ENCODE results near the gene NMB.

Gene NMB

GRCh38 chr15:84606653-84607120 is 51.3 kb downstream of the NMB start:
- DNase-seq (ENCODE audit: low read depth): no peak
- no peak for TF ChIP-seq CTCF (IDR thresholded peaks at IDR 0.05; ENCODE audit: control insufficient read depth, insufficient read depth, low read depth, low read length, missing control alignments)
- no peak overlapping the region for H3K4me3 ChIP-seq (ENCODE audit: control insufficient read depth, low read depth, low read length)

GRCh38 chr15:84605554-84605882 is 52.5 kb downstream of the NMB start:
- no peak for DNase-seq (ENCODE audit: low read depth)
- no peak for TF ChIP-seq CTCF (IDR thresholded peaks at IDR 0.05; ENCODE audit: control insufficient read depth, insufficient read depth, low read depth, low read length, missing control alignments)
- no peak overlapping the region; the same call in 1 of the 2 replicates for H3K4me3 ChIP-seq (ENCODE audit: control insufficient read depth, low read depth, low read length)

All from AG09309 (cell line).